Measurements from ENCODE around the gene CNOT3. TPM values are rescaled to one million over a fixed set of nuclear protein-coding genes. Genes with fewer than 3 reads are reported as not detected.
A peak's percentile ranks its signal among the peaks of the same experiment; 100 is the strongest.

CNOT3 gene
- total RNA-seq, 4 donors from 2014 or later, result 21.6 to 30.3 (median 24.8) TPM

DNA sequence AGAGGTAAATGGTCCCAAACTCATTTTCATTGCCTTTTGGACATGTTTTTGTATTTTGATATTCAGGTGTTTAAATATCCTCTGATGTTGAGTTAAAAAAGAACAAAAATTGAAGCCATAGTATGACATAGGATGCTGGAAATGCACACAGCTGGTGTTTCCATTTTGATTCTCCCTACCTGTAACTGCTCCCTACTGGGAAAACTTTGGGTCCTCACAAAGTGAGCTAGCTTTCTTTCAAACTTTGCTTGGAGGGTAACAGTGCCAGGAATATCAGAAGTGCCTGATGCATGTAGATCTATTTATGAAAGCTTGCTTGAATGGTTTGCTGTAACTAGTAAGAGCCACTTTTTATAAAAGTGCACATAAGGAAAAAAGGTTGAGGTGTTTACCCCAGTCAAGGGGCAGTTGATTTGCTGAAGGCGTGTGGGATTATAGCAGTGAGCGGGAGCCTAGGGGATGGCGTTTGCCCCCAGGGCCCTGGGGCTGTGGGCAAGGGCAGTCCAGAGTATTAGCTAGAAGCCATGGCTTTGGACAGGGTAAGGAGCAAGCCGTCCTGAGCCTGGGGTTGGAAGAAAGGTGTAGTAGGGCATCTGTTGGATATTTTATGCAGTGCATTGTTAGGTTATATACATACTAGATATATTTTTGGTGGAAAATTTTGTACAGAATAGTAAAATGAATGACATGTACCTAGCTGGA, 67.4 kb downstream of the CNOT3 start:
- Histone ChIP-seq H3K4me1 (peaks cover 0 to 91% (median 55%) of the 10 kb centered on the region in 4 donors), H3K4me3 (no peak overlapping the region)

More for the DNA sequence above, 67.4 kb downstream of the CNOT3 start:
- Histone ChIP-seq H3K36me3 (peaks cover 2 to 75% (median 50%) of the 10 kb centered on the region in 3 donors), H3K9me3 (no peaks in the 10 kb centered on the region), H3K27ac (peak overlapping the region in 1 of 4 donors; percentile 2), H3K27me3 (no peaks in the 10 kb centered on the region)
- TF ChIP-seq CTCF (IDR thresholded peaks at IDR 0.05) (no peak), POLR2A (IDR thresholded peaks at IDR 0.05) (no peak), EP300 (IDR thresholded peaks at IDR 0.05) (no peak)
- no peak for DNase-seq (ENCODE audit: low spot score in 2 of 2)
- WGBS, 2 donors, result 70 to 89% methylated on average over 4 of the region's 4 CpGs

Other genes starting within 250 kb of the CNOT3 start
- not detected for gene CACNG7, start 228.5 kb upstream of the CNOT3 start, total RNA-seq
- not detected for gene CACNG8, start 174.8 kb upstream of the CNOT3 start, total RNA-seq
- gene CACNG6, start 146.1 kb upstream of the CNOT3 start, total RNA-seq, result not detected
- not detected for gene VSTM1, start 73.9 kb upstream of the CNOT3 start, total RNA-seq
- gene TARM1, start 56.4 kb upstream of the CNOT3 start, total RNA-seq, result not detected
- gene OSCAR, start 37.0 kb upstream of the CNOT3 start, total RNA-seq, result 1 to 10 TPM in 3 of 4 donors, under 1 TPM in 1; 0.66 to 7.2 (median 1.9) TPM
- gene NDUFA3, start 34.9 kb upstream of the CNOT3 start, total RNA-seq, result 10 to 100 TPM in 3 of 4 donors, 1 to 10 TPM in 1; 2.8 to 40.0 (median 25.4) TPM
- 10 to 100 TPM in 3 of 4 donors, 1 to 10 TPM in 1; 9.6 to 19.0 (median 13.5) TPM for gene TFPT, start 22.1 kb upstream of the CNOT3 start, total RNA-seq
- 10 to 100 TPM; 37.7 to 67.5 (median 42.9) TPM for gene PRPF31, start 22.0 kb upstream of the CNOT3 start, total RNA-seq
- gene LENG1, start 22.0 kb downstream of the CNOT3 start, total RNA-seq, result 10 to 100 TPM in 2 of 4 donors, 1 to 10 TPM in 2; 7.4 to 12.9 (median 10.4) TPM
- 1 to 10 TPM in 2 of 4 donors, under 1 TPM in 1, not detected in 1; 0.22 to 8.8 (median 4.4) TPM for gene TMC4, start 35.4 kb downstream of the CNOT3 start, total RNA-seq
- gene MBOAT7, start 51.8 kb downstream of the CNOT3 start, total RNA-seq, result 10 to 100 TPM; 45.0 to 94.5 (median 50.2) TPM
- gene TSEN34, start 53.5 kb downstream of the CNOT3 start, total RNA-seq, result 10 to 100 TPM; 37.3 to 70.8 (median 49.6) TPM
- 1,000 to 10,000 TPM; 1,361 to 2,045 (median 1,633) TPM for gene RPS9, start 63.1 kb downstream of the CNOT3 start, total RNA-seq
- gene LILRB3, start 85.2 kb downstream of the CNOT3 start, total RNA-seq, result 10 to 100 TPM in 2 of 4 donors, 1 to 10 TPM in 2; 4.4 to 98.1 (median 16.5) TPM
- gene LILRA6, start 105.0 kb downstream of the CNOT3 start, total RNA-seq, result 10 to 100 TPM in 1 of 4 donors, 1 to 10 TPM in 1, under 1 TPM in 2; 0.22 to 10.2 (median 0.90) TPM
- gene LILRB5, start 119.5 kb downstream of the CNOT3 start, total RNA-seq, result 10 to 100 TPM in 3 of 4 donors, 1 to 10 TPM in 1; 8.3 to 49.5 (median 17.0) TPM
- 1 to 10 TPM; 1.6 to 8.4 (median 4.4) TPM for gene LILRB2, start 143.3 kb downstream of the CNOT3 start, total RNA-seq
- 1 to 10 TPM in 2 of 4 donors, under 1 TPM in 1, not detected in 1; 0.42 to 3.9 (median 1.4) TPM for gene LILRA5, start 175.4 kb downstream of the CNOT3 start, total RNA-seq
- not detected for gene LILRA4, start 201.4 kb downstream of the CNOT3 start, total RNA-seq
- 10 to 100 TPM; 15.5 to 59.1 (median 31.1) TPM for gene LAIR1, start 227.2 kb downstream of the CNOT3 start, total RNA-seq